Measurements from ENCODE around the gene POLDIP2.

The POLDIP2 gene, protein sequence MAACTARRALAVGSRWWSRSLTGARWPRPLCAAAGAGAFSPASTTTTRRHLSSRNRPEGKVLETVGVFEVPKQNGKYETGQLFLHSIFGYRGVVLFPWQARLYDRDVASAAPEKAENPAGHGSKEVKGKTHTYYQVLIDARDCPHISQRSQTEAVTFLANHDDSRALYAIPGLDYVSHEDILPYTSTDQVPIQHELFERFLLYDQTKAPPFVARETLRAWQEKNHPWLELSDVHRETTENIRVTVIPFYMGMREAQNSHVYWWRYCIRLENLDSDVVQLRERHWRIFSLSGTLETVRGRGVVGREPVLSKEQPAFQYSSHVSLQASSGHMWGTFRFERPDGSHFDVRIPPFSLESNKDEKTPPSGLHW

GRCh38 chr17:28357061-28357900 lies at the start of gene POLDIP2:
TSS of gene POLDIP2 (minus strand) at chr17:28357527. CDS start at chr17:28357448, 79 bp downstream.
- peak; percentile 88 to 92 for DNase-seq (ENCODE audit: low read depth in 2 of 2)

DNA sequence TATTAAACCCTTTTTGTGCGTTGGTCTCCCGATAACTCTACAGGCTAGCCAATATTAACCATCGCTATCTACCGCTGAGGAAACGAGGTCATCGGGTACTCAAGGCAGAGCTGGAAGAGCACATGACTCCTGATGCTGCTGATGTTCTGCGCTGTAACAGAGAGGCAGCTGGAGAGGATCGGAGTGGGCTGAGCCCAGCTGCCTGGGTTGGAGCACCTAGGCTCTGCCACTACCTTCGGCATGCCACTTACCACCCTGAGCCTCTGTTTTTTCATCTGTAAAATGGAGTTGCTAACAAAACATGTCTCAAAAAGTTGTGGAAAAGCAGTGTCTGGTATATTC lies 49.1 kb upstream of the POLDIP2 start:
- DNase-seq (ENCODE audit: low read depth in 2 of 2) = no peak

DNA sequence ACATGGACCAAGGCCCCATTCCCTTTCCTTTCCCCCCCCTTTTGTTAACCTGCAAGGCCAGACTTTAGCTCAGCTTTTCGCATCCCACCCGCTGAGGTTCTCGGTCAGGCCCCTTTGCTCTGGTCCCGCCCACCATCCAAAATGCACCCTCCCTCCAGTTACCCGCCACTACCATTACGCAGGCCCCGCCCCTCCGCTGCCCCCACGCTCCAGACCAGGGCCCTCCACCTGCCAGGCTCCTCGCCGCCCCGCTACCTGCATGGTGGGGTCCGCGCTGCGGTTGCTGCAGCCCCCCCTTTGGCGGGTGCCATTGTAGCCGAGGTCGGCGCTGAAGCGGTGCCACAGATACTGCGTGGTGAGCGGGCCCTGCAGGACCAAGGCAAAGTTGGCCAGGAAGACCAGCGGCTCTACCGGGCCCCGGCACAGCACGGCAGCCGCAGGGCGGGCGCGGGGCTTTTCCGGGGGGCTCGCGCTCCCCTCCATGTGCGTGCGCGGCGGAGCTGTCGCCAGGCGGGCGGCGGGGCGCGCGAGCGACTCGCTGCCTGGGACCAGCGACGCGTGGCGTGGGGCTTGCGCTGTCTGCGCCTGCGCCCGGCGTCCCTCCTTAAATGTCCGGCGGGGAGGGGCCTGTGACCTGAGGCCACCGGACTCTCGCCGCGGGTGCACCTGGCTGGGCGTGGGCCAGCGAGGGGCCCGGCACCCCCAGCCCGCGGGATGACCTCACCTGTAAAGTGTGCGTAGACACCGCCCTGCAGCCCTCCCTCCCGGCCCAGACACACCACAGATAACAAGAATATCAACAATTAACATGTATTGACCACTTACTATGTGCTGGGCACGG lies 48.5 kb upstream of the POLDIP2 start, which contains the start of gene SLC46A1:
Gene SLC46A1, minus strand, starts transcription at position 581 of the 841 bp plus-strand sequence. Its CDS starts 98 bp downstream, at position 483.
- peak; percentile 9 to 26 for DNase-seq (ENCODE audit: low read depth in 2 of 2)

- no peak for DNase-seq (ENCODE audit: low read depth in 2 of 2)
These were observed 47.7 kb upstream of the POLDIP2 start for GRCh38 chr17:28404812-28405570.

GRCh38 chr17:28404461-28404811 lies 47.1 kb upstream of the POLDIP2 start:
- no peak for DNase-seq (ENCODE audit: low read depth in 2 of 2)

DNA sequence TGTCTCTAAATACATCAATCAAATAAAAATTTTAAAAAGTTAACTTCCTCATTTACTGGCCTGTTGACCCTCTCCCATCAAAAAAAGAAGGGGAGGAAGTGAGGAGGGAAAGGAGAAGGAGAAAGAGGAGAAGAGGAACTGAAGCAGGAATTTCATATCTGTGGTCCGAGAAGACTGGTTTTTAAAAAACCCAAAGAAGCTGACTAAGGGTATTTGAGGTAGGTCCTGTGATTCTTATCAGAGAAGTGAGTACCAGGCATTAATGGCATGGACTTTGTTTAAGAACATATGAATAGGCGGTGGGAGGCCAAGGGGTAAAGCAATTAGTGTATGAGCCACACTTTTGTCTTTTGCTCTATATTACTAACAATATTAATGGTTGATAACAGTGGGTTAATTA lies 46.7 kb upstream of the POLDIP2 start:
- DNase-seq (ENCODE audit: low read depth in 2 of 2) = no peak

DNA sequence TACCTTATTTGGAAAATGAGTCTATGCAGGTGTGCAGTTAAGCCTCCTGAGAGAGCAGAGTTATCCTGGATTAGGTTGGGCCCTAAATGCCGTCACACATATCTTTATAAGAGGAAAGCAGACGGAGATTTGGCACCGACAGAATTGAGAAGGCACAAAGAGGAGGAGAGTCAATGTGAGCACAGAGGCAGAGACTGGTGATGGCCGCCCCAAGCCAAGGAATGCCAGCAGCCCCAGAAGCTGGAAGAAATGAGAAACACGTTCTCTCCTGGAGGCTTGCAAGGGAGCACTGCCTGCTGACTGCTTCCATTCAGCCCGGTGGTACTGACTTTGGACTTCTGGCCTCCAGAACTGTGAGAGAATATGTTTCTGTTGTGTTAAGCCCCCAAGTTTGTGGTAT lies 45.5 kb upstream of the POLDIP2 start:
- no peak for DNase-seq (ENCODE audit: low read depth in 2 of 2)

DNA sequence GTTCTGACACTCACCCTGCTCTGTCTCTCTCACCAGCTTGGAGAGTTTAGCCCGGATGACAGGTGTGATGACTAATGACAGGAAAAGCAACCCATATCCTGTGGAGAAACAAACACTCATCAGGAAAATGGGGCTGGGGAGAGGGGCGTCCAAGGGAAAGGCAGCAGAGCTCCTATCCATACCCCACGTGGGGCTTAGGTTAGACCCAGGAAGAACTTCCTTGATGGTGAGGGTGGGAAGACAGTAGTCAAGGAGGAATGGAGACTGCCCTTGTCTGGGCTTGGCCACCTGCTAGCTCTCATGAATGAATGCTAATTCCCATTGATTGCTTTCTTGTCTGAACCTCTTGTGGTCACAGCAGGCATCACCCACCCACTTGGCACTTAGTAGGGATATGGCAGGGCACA lies 44.9 kb upstream of the POLDIP2 start:
- DNase-seq (ENCODE audit: low read depth in 2 of 2) = no peak

DNA sequence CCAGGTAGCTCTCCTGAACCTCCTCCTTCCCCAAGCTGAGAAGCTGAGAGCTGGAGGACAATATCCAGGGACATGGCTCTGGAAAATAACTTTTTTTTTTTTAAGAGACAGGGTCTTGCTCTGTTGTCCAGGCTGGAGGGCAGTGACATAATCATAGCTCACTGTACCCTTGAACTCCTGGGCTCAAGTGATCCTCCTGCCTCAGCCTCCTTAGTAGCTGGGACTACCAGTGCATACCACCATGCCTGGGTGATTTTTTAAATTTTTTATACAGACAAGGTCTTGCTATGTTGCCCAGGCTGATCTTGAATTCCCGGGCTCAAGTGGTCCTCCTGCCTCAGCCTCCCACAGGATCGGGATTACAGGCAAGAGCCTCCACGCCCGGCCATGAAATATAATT lies 42.5 kb upstream of the POLDIP2 start:
- DNase-seq (ENCODE audit: low read depth in 2 of 2) = no peak

GRCh38 chr17:28398280-28398981 lies 41.1 kb upstream of the POLDIP2 start:
- DNase-seq (ENCODE audit: low read depth in 2 of 2) = no peak

DNA sequence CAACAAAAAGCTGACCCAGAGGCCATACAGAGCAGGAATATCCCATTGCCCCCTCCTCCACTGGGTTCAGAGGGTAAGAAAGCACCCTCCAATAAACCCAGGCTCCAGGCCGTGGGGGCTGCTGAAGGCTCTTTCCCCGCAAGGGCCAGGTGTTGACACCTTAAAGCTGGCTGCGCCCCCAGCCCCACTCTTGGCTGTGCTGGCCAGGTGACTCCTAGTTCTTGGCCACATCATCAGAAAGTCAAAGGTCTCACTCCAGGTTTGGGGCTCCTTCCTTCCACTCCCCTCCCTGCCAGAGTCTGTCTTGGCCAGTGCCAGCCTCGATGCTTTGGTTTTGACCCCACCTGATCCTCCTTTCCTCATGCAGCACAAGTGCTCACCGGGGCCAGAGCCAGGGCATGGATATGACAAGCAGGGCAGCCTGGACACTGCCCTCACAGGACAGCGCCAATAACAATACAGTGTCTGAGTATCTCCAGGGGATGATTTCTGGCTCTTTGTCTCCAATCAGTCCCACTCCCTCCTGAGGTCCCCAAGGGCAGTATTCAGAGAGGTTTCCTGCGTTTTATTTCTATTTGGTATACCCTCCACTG lies 40.5 kb upstream of the POLDIP2 start:
- no peak for DNase-seq (ENCODE audit: low read depth in 2 of 2)

- no peak for DNase-seq (ENCODE audit: low read depth in 2 of 2)
These were observed 39.9 kb upstream of the POLDIP2 start for GRCh38 chr17:28397275-28397674.

DNA sequence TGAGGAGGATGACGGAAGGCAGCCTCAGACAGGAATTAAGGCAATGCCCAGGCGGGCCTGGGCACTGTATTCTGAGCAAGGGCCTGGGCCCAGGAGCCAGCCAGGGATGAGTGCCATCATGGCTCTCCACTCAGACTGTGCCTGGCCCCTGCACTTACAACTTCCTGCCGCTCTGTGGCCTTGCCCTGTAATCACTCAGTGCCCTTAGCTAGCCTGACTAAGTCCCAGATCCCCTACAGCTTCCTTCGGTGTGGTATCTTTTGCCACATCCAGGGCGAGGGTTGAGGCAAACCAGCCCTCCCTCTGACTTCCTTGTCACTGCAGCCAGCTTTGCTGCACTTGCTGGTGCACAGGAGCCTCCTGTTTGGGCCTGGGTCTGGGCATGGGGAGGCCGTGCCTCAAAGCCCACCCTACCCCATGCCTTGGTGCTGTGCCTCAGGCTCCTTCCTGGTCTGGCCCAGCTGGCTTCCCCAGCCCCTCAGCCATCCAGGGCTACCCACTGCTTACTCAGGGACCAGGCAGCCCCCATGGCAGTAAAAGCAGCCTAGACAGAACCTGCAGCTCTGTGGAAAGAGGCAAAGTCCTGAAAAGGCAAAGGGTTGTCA lies 39.4 kb upstream of the POLDIP2 start:
- DNase-seq (ENCODE audit: low read depth in 2 of 2) = no peak

- no peak for DNase-seq (ENCODE audit: low read depth in 2 of 2)
These were observed 38.6 kb upstream of the POLDIP2 start for GRCh38 chr17:28395968-28396367.

- no peak for DNase-seq (ENCODE audit: low read depth in 2 of 2)
These were observed 38.1 kb upstream of the POLDIP2 start for GRCh38 chr17:28395426-28395825.

DNA sequence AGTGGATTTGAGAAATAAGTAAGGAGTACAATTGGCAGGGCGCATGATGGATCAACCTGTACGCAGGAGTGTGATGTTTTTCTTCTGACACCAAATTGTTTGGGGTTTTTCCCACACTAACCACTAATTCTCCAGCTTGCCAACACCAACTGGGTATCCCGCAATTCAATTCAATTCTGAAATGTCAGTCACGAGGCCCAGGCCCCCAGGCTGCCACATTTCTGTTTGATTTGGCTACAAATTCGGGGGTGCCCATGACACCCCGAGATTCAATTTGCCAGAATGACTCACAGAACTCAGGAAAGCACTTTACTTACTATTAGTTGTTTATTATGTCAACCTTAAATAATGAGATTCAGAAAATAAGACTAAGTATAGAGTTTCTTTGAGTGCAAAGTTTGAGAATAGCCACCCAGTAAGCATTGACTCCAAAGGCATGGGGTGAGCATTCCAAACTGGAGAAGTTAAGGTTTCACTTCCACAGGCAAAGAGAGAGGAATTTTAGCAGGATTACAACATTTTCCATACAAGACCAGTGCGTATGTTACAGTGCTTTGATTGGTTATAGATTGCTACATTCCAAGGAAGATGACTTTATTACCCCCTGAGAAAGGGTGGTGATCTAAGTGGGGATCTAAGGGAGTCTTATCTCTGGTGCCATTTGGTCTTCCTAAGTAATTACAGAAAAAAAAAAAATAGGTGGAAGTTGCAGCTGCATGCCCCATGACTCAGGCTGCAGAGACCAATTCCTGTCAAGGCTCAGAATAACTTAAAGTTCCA lies 37.2 kb upstream of the POLDIP2 start:
- no peak for DNase-seq (ENCODE audit: low read depth in 2 of 2)

DNA sequence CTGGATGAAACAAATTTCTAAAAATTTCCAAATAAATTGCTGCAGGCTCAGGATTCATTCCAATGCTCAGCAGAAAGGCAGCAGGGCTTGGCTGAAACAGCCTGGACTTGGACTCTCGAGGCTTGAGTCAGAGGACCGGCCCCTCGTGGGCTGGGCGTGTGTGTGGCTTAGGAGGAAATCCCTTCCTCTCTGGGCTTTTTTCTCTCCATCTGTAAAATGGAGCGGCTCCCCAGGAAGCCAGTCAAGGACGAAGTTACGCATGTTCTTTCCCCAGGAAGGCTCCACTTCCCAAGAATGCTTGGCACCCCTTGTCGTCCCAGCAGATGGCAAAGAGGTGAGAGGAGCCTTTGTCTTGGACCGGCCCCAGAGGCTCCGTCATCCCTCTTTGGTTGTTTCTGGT lies 35.2 kb upstream of the POLDIP2 start:
- no peak for DNase-seq (ENCODE audit: low read depth in 2 of 2)

DNA sequence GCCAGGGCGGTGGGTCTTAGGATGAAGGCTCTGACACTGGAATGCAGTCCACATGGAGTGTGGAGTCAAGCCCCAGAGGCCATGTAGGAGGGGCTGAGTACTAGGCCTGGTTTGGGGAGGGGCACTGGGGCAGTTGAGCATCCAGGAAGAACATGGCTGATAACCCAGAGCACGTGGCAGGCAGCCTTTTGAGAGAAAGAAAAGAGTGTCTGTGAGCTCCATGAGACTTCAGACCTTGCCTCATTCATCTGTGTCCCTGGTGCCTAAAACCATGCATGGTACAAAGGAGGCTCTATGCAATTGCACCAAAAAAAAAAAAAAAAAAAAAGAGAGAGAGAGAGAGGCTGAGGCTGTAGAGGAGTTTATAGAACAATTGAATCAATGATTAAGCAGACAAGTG lies 34.1 kb upstream of the POLDIP2 start:
- no peak for DNase-seq (ENCODE audit: low read depth in 2 of 2)

DNA sequence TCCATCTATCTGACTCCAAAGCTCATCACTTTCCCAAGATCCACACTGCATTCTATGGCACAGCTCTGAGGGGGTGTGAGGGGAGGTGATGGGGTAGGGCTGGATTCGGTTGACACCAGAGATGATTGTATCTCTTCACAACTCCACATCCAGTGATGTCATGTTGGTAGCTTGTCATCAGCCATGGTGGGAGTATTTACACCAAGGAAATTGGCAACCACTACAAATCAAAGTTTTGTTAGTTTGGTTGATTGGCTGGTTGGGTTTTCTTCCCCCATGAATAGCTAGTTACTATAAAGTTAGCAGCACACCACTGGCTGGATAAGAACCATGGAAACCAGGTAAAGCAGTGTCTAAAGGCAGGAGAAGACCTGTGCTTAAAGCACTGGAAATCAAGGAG lies 33.7 kb upstream of the POLDIP2 start:
- no peak for DNase-seq (ENCODE audit: low read depth in 2 of 2)
